ENCODE results near the gene AKT2. TPM values are rescaled to one million over a fixed set of nuclear protein-coding genes. Genes with fewer than 3 reads are reported as not detected.

Gene AKT2
- total RNA-seq, 1 experiment from 2014 or later = 141 TPM

GRCh38 chr19:40272261-40272660, 12.9 kb downstream of the AKT2 start:
- Histone ChIP-seq H3K36me3 (ENCODE audit: control insufficient read depth in 1 of 2, insufficient read depth in 2 of 2, low read length in 2 of 2) (0 out of 4 replicates have a peak, but pooled peaks cover 0 to 3% of the 10 kb centered on the region in 2 experiments), H2AFZ (ENCODE audit: low read depth, low read length, poor library complexity, severe bottlenecking) (no peak overlapping the region), H3K4me3 (replicated peaks in 1 of 2; ENCODE audit: low read depth in 1 of 2, low read length in 2 of 2) (no peak overlapping the region), H3K9ac (ENCODE audit: low read length) (peak overlapping the region; percentile 7; the same call in 1 of the 2 replicates), H3K9me3 (ENCODE audit: control insufficient read depth in 1 of 2, insufficient read depth in 1 of 2, low read depth in 1 of 2, low read length in 2 of 2) (no peaks in the 10 kb centered on the region), H3K4me1 (ENCODE audit: control insufficient read depth in 1 of 2, insufficient read depth in 2 of 2, low read length in 2 of 2) (no peaks in the 10 kb centered on the region), H3K9me2 (ENCODE audit: insufficient read depth) (no peaks in the 10 kb centered on the region), H3K79me2 (ENCODE audit: insufficient read depth, low read length) (peaks cover 68% of the 10 kb centered on the region), H3K27me3 (ENCODE audit: insufficient read depth, low read length) (no peaks in the 10 kb centered on the region), H3K27ac (ENCODE audit: low read depth, low read length) (no peak overlapping the region), H4K20me1 (ENCODE audit: insufficient read depth) (no peaks in the 10 kb centered on the region), H3K4me2 (ENCODE audit: low read length) (no peak overlapping the region)
- no peak for DNase-seq (ENCODE audit: low read depth, low spot score)
- intact Hi-C loops (cut with micrococcal nuclease) = no loop called here
- ChIA-PET RAD21 (ENCODE audit: low non-redundant PET in 1 of 2, low total read pairs in 2 of 2, uncharacterized antibody in 2 of 2, unreplicated experiment in 2 of 2) (no interaction called here), CTCF (no interaction called here), POLR2A (no interaction called here)
- TF ChIP-seq ZNF274 (IDR thresholded peaks at IDR 0.05; ENCODE audit: low read depth, low read length) (no peak), EZH2phosphoT487 (IDR thresholded peaks at IDR 0.05; ENCODE audit: borderline replicate concordance) (no peak), ZFX (IDR thresholded peaks at IDR 0.05) (no peak), CEBPB (IDR thresholded peaks at IDR 0.05; ENCODE audit: low read depth) (no peak), JUND (IDR thresholded peaks at IDR 0.05) (no peak), SRF (IDR thresholded peaks at IDR 0.05; ENCODE audit: low read depth) (no peak), SIN3A (IDR thresholded peaks at IDR 0.05; ENCODE audit: low read depth) (no peak), RAD21 (IDR thresholded peaks at IDR 0.05; ENCODE audit: low read depth) (no peak)
- TF ChIP-seq, protein P1, sequence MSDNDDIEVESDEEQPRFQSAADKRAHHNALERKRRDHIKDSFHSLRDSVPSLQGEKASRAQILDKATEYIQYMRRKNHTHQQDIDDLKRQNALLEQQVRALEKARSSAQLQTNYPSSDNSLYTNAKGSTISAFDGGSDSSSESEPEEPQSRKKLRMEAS (IDR thresholded peaks at IDR 0.05) = no peak
- TF ChIP-seq, protein P2, sequence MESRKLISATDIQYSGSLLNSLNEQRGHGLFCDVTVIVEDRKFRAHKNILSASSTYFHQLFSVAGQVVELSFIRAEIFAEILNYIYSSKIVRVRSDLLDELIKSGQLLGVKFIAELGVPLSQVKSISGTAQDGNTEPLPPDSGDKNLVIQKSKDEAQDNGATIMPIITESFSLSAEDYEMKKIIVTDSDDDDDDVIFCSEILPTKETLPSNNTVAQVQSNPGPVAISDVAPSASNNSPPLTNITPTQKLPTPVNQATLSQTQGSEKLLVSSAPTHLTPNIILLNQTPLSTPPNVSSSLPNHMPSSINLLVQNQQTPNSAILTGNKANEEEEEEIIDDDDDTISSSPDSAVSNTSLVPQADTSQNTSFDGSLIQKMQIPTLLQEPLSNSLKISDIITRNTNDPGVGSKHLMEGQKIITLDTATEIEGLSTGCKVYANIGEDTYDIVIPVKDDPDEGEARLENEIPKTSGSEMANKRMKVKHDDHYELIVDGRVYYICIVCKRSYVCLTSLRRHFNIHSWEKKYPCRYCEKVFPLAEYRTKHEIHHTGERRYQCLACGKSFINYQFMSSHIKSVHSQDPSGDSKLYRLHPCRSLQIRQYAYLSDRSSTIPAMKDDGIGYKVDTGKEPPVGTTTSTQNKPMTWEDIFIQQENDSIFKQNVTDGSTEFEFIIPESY (IDR thresholded peaks at IDR 0.05; ENCODE audit: extremely low read depth, insufficient replicate concordance, low read length) = no peak
- no peak for ATAC-seq
- no TSS peak for BruUV-seq (replicated peaks)
